ENCODE results near the gene ENTPD2. TPM values are rescaled to one million over a fixed set of nuclear protein-coding genes. Genes with fewer than 3 reads are reported as not detected.

ENTPD2 gene
- total RNA-seq, 1 donor = 0.09 TPM

- no peak for DNase-seq (ENCODE audit: low read depth)
- no peak within 1 kb of the TSS for H3K4me3 ChIP-seq (ENCODE audit: low read depth, low read length)
- TF ChIP-seq, protein P1, sequence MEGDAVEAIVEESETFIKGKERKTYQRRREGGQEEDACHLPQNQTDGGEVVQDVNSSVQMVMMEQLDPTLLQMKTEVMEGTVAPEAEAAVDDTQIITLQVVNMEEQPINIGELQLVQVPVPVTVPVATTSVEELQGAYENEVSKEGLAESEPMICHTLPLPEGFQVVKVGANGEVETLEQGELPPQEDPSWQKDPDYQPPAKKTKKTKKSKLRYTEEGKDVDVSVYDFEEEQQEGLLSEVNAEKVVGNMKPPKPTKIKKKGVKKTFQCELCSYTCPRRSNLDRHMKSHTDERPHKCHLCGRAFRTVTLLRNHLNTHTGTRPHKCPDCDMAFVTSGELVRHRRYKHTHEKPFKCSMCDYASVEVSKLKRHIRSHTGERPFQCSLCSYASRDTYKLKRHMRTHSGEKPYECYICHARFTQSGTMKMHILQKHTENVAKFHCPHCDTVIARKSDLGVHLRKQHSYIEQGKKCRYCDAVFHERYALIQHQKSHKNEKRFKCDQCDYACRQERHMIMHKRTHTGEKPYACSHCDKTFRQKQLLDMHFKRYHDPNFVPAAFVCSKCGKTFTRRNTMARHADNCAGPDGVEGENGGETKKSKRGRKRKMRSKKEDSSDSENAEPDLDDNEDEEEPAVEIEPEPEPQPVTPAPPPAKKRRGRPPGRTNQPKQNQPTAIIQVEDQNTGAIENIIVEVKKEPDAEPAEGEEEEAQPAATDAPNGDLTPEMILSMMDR (IDR thresholded peaks at IDR 0.05; ENCODE audit: insufficient read depth, low read length) = no peak
These were observed 21.8 kb downstream of the ENTPD2 start, which contains the start of gene FUT7 for GRCh38 chr9:137031904-137032640. Gene FUT7 (minus strand): TSS chr9:137032088. CDS start chr9:137031991, 97 bp downstream.

DNA sequence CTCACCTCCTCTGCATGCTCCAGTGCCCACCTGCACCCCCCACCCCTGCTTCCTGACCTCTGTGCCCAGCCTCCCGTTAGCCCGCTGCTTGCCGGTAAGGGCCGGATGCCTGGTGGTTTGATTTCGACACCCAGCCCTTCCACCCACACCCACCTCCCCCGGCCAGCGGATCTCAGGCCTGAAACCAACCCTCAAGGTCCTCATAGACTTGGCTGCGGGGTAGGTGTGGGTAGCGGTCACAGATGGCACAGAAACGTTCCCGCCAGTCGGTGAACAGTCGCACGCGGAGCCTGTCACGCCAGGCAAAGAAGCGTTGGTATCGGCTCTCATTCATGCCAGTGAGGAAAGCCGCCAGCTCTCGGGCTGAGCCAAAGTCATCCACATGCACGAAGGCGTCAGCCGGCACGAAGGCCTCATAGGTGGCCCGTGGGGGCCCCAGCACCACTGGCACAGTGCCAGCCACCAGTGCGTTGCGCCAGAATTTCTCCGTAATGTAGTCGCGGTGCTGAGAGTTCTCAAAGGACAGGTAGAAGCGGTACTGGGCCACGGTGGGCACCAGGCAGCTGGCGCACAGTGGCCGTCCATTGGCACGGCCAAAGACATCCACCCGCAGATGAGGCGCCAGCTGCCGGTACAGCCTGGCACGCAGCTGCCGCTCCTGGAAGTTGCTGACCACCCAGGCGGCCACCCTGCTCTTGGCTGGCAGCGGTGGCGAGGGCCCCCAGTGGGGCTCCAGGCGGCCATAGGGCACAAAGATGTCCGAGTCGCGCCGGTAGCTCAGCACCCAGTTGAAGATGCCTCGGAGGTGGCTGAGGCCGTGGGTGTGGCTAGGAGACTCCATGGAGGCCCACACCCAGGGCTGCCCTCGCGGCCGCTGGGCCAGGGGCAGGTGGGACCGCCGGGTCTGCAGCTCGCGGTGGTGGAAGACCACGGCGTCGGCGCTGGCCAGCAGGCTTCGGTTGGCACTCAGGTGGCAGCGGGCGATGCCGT lies 23.0 kb downstream of the ENTPD2 start:
- TF ChIP-seq, protein P1 (IDR thresholded peaks at IDR 0.05; ENCODE audit: insufficient read depth, low read length) = no peak
- no peak overlapping the region for H3K4me3 ChIP-seq (ENCODE audit: low read depth, low read length)

GRCh38 chr9:137030006-137030405 lies 23.9 kb downstream of the ENTPD2 start:
- DNase-seq (ENCODE audit: low read depth) = no peak
- TF ChIP-seq, protein P1 (IDR thresholded peaks at IDR 0.05; ENCODE audit: insufficient read depth, low read length) = no peak
- H3K4me3 ChIP-seq (ENCODE audit: low read depth, low read length) = no peak overlapping the region

More for the DNA sequence above, 23.0 kb downstream of the ENTPD2 start:
- no peak for DNase-seq (ENCODE audit: low read depth)

- TF ChIP-seq, protein P1 (IDR thresholded peaks at IDR 0.05; ENCODE audit: insufficient read depth, low read length) = peak; percentile 94
- H3K4me3 ChIP-seq (ENCODE audit: low read depth, low read length) = no peak overlapping the region
- DNase-seq (ENCODE audit: low read depth) = peak; percentile 59
These were observed 24.6 kb downstream of the ENTPD2 start for GRCh38 chr9:137029058-137029936.

- TF ChIP-seq, protein P1 (IDR thresholded peaks at IDR 0.05; ENCODE audit: insufficient read depth, low read length) = peak; percentile 55
- DNase-seq (ENCODE audit: low read depth) = peak; percentile 23
- H3K4me3 ChIP-seq (ENCODE audit: low read depth, low read length) = peak overlapping the region; percentile 68
These were observed 25.4 kb downstream of the ENTPD2 start for GRCh38 chr9:137028263-137029057.

All from fibroblast of the aortic adventitia (primary cell).